HG03575 (cell line): ENCODE data around the gene PRKG1.

Experiments
- ATAC-seq: cut with Tn5 transposase; IDR thresholded peaks from one replicate; pipeline ENCODE4 v1.9.1; 2021; ENCODE audit not compliant: unreplicated experiment, insufficient number of reproducible peaks, low FRiP score; ENCODE audit errors: extremely low read depth

PRKG1 gene

DNA sequence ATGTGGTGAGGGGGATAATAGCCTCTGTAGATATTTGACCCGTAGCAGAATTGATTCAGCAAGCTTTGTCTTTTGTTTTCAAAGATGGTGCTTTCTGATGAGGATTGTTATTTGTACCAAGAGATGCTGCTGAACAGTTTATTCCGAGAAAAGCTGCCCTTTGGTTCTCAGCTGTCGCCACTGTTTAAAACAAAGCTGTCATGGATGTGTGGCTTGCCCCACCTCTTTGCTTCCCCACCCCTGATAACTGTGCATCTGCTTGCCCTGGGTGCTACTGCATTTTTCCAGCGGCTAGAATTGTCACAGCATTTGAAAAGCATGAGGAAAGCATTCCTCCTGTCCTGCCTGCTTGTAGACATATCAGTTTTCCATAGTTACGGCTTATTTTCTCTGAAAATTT, 852.0 kb downstream of the PRKG1 start:
- no peak for ATAC-seq

DNA sequence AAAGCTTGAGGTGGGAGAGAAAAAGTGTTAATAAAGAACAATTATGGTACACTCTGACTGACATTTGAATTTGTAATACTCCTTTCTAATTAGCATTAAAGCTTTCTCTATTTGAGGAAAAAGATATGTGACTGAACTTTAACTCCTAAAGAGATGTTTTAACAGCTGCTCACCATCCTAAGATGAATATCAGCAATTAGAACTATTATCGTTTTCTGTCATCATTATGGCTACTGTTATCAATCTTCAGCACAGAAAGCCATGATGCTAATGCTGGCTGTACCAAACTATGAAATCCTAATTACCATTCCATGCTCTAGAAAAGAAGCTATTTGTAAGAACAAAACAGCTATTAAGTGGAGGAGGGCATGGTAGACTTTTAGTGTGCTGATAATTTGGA, 853.9 kb downstream of the PRKG1 start:
- no peak for ATAC-seq

DNA sequence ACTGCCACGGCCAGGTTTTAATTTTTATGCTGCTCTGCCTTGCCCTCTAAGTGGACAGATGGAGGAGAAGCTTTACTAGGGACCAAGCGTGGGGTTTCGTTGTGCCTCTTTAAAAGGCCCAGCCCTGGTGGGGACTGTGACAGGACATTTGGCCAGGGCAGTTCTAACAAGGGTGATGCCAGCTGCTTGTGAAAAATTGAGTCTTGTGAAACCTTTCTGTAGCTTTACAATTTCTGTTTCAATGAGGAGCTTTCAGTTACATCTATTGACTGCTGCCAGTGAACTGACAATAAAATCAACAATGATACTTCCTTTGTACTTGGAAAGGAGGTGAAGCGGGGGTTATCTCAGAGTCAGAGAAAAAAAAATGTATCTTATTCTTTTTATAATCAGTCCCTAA, 858.2 kb downstream of the PRKG1 start:
- no peak for ATAC-seq

DNA sequence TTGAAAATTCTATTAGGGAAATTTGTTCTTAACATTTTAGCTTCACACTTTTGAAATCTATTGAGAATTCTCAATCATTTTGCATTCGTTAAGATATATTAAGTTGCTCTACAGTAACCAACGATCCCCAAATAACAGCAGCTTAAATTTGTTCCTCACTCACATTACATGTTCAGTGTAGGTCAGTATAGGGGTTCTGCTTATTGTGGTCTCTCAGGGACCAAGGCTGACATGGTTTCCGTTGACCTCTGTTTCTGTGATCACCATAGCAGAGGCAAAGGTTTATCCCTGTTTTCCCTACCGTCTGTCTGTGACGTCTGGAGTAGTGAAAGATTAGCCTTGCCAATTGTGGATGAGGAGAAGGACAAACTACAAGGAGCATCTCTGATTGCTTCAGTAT, 860.1 kb downstream of the PRKG1 start:
- no peak for ATAC-seq

DNA sequence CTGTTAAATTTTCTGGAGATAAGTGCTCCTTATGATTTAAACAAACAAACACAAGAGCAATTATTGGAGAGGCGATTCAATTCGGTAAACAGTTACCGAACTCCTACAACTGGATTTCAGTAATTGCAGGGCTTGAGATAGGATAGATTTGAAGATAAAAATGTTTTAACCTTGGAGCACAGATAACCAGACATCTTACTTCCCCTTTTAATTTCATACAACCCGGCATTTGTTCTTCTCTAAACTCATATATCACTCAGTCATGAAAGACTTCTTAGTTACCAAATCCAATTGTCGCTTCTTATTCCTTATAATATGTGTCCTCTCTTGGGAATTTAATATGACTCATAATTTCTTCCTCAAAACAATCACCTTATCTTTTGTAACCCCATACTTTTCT, 861.1 kb downstream of the PRKG1 start:
- no peak for ATAC-seq

DNA sequence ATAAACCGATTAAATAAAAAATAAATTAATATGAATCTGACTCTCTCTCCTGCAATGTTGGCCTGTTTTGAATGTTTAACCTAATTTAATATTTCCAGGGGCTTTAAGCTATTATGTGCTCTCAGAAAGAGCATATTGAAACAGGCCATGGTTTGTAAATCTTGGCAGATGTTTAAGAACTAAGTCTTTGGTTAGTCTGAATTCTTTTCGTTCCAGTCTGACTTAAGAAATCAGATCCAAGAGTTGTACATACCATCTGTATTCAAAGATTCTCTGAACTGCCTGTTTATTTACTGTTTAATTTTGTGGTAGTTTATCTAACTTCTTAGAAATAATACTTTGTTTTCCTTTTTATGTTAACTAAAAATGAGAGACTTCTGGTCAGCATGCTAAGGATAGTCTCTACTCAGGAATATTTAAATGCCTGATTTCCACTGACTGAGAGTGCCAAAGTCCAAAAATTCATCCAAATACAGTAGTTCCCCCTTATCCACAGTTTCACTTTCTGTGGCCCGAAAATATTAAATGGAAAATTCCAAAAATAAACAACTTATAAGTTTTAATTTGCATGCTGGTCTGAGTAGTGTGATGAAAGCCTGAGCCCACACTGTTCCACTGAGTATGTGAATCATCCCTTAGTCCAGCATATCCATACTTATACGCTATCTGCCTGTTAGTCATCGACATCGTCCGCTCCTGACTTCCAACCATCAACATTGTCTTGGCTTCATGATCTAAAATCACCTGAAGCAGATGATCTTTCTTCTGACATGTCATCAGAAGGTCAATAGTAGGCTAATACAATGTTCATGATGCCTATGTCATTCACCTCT, 863.2 kb downstream of the PRKG1 start:
- no peak for ATAC-seq

DNA sequence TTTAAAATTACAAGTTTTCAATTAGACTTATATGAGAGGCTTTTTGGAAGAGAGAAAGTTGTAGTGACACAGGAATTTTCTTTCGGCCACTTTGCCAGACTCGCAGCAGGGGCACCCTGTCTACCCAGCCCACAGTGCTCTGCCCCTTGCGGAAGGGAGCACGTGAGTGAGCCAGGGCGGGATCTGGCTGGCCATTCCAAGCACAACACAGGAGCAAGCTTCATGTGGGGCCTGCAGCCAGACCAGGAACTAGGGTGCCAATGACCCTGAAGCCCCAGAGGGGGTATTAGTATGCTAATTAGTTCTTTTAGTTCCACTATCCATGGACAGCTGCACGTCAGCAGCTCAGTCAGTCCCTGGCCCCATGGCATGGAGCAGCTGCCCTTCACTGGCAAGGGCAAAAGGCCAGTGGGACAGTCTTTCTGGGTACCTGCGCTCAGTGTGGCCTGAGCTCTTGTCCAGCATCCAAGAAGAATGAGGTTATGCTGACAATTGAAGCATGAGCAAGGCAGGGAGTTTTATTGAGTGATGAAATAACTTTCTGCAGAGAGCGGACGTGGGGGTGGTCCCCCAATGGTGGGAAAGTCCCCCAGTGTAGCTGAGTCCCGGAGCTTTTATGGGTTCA, 876.2 kb downstream of the PRKG1 start:
- ATAC-seq, result no peak

DNA sequence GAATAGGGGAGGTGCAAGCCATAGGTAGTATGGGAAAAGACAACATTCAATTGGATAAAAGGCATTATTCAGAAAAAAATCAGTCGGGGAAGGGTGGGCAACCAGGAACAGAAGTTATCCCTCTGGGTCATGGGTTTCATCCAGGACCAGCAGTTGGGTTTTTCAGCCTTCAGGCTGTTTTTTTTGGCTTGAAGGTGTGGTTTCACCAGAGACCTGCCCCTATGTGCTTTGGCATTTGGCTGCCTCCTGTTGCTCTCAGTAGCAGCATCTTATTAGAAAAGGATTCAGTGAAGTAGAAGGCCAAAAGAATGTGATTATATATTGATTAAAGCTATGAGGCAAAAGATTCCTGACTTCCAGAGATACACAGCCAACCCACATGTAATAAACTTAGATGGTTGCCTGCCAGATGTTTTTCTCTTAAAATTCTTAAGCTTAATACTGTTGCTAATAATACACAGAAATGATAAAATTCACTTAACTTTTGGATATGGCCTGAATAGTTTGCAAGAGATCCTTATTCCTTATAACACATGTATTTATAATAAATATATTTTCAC, 876.8 kb downstream of the PRKG1 start:
- no peak for ATAC-seq

DNA sequence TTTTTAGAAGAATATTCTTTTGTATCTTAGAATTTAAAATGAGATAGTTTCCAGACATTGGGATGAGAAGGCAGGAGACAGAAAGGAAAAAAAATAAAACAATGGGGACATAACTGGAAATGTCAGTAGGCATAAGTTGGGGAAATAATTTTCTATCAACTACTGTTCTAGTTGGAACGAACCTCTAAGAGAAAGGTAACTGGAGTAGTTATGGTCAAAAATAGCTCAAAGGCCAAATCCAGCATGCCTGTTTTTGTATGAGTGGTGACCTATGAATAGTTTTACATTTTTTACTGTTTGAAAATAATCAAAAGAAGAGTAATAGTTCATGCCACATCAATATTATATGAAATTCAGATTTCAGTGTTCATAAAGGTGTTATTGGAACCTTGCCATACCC, 877.3 kb downstream of the PRKG1 start:
- ATAC-seq, result no peak

DNA sequence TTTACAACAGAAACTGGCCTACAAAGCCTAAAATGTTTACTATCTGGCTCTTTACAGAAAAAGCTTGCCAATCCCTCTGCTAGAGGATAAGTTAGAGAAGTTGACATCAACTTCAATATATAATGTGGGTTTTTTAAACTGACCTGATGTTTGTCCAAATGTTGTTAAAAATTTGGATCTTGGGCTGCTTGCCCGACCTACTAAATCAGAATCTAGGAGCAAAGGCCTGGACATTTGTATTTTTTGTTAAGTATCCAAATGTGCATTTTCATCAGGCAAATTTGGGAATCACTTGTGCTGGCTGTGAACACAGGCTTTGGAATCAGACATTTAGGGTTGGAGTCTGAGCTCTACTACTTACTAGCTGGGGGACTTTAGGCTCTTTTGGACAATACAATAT, 877.8 kb downstream of the PRKG1 start:
- ATAC-seq, result no peak

DNA sequence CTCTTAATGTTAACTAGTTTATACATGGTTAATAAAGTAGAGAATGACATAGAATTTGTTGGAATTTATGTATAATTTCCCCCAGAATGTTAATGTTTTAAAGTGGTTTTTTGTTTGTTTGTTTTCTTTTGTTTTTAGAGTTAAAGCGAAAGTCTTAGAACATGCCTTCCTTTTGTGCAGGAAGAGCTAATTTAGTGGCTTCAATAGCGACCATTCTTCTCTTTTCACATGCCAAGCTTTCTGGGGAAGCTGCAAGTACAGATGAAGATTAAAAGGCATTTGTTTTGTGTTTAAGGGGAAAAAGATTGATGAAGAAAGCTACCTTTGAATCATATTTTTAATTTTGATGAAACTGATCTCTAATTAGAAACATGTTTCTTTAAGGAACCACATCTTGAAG, 881.4 kb downstream of the PRKG1 start:
- ATAC-seq, result no peak

DNA sequence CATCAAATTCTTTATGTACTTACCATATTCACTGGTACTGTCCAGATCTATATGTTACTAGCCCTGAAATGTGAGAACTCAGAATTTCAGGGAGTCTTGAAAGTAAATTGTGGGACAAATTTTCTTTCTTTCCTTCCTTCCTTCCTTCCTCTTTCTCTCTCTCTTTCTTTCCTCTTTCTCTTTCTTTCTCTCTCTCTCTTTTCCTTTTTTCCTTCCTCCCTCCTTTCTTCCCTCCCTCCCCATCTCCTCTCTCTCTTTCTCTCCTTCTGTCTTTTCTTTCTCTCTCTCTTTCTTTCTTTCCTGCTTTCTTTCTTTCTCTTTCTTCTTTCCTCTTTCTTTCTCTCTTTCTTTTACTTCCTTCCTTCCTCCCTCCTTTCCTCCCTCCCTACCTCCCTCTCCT, 882.5 kb downstream of the PRKG1 start:
- no peak for ATAC-seq

DNA sequence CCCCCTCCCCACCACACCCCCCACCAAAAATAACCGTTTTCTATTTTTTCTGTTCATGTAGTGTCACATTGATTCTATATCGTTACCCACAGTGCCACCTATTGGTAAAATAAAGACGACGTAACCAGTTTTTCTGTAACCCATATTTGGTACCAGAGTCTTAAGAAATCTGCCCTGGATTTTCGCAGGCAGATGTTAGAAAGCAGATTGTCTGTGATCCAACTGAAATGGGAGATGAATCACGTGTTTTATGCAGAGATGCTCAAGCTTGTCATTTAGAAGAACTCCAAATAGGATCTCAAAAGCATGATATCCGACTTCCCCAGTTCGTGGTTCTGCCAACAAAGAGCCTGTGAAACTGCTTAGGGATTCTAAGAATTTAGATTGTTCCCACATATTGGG, 886.2 kb downstream of the PRKG1 start:
- no peak for ATAC-seq

DNA sequence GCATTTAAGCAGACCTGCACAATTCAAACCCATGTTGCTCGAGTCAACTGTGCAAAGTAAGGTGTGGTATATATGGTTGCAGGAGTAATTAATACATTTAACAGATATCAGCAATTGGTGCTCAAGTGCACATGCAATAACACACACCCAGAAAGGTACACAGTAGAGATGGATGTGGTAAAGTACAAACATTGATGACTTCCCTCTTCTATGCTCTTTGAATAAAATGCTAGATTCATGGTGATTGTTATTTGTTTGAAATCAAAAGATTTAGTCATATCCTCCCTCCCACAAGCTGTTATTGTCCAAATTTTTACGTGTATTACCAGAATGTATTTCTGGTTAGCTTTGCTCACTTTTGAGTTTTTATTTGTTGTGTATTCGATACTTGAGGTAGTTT, 887.1 kb downstream of the PRKG1 start:
- ATAC-seq, result no peak

DNA sequence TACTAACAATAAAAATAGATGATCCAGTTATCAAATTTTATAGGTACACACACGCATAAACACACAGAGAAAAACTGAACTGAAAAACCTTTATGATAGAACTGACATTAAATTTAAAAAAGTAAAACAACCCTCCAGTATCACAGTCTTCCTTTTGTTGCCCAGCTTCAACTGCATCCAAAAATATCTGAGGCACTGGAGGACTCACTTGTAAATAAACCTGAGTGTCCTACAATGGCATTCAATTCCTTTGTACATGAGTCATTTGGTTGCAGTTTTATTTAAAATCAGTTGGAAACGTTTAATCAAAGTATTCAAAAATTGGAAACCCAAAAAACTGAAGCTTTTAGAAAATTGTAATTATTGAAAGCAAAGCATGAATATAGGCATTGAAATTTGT, 890.3 kb downstream of the PRKG1 start:
- no peak for ATAC-seq

DNA sequence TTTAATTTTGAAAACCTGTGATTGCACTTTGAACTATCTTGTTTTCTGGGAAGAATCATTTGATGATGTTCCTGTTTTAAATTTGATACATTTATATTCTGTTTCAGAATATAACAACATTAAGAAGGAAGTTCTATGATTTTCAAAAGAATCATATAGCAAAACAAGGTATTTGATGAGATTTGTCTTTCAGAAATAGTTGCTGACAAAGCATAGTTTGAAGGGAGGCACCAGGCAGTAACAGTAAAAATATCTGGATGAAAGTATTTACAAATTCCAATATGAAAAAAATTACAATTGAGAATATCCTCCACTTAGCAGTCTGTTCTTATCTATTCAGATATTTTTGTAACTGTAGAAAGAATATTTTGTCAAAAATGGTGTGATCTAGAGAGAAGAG, 891.2 kb downstream of the PRKG1 start:
- no peak for ATAC-seq

DNA sequence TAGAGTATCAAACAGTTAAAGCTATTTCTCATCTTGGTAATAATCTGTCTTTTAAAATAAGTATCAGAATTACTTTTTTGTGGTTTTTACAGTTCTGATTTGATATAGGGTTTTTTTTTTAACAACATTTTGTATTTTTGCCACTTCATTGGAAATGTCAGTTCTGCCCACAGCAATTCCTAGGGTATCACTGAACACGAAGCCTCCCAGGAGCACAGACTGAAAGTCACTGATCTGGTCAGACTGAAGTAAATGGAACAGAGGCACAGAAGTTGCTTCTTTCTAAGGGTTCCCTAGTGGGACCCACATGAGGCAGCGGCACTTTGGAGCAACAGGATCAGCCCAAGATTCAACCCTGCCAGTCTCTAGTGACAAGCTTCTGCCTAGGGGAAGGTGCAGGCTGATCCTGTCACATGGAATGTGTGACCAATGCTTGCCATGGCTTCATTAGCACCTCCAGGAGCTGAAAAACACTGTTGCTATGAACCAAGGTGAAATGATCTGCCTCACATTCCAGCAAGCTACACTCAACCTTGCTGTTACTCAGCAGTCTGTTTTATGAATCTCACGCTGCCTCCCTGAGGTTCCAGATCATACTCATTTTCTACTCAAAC, 898.6 kb downstream of the PRKG1 start:
- ATAC-seq, result no peak

DNA sequence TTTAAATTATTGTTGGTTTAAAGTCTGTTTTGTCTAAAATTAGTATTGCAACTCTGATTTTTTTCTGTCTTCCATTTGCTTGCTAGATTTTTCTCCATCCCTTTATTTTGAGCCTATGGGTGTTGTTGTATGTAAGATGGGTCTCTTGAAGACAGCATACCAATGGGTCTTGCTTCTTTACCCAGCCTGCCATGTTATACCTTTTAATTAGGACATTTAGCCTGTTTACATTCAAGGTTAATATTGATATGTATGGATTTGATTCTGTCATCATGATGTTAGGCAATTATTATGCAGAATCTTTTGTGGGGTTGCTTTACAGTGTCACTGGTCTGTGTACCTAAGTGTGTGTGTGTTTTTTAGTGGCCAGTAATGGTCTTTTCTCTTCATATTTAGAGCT, 906.5 kb downstream of the PRKG1 start:
- no peak for ATAC-seq

DNA sequence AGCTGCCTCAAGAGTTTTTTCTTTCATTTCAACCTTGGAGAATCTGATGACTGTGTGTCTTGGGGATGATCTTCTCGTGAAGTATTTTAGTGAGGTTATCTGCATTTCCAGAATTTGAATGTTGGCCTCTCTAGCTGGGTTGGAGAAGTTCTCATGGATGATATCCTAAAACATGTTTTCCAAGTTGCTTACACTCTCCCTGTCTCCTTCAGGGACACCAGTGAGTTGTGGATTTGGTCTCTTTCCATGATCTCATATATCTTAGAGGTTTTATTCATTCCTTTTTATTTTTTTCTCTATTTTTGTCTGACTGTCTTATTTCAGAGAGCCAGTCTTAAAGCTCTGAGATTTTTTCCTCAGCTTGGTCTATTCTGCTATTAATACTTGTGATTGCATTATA, 907.4 kb downstream of the PRKG1 start:
- ATAC-seq, result no peak

DNA sequence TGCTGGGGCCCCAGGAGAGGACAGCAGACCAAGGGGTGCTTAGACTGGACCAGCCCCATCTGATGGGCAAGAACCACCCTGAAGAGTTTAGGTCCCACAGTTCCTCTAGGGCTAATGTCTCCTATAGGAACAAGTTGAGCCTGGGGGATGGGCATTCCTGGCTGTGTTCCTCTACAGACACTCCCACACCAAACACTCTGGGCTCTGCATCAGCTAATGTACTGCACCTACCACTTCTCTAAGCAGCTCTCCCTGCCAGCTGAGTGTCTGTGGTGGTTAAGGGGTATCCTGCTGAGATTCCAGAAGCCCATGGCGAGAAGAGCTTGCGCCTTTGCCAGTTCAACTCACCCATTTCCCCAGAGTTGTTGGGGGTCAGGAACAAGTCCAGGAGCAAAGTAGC, 909.2 kb downstream of the PRKG1 start:
- ATAC-seq, result no peak
